Dedifferentiated amniotic fluid mesenchymal stem cell (primary cell): Measurements from ENCODE around the gene RPL22L1.
"Not testable (repeated sequence)": the region's sequence is repeated elsewhere in the genome, so short reads cannot be mapped to it uniquely, and the experiment has no call there.

Source experiments
- DNase-seq: peaks from one replicate; pipeline ENCODE4 v3.0.0-alpha.2; 2016; ENCODE audit errors: extremely low spot score

RPL22L1 gene

DNA sequence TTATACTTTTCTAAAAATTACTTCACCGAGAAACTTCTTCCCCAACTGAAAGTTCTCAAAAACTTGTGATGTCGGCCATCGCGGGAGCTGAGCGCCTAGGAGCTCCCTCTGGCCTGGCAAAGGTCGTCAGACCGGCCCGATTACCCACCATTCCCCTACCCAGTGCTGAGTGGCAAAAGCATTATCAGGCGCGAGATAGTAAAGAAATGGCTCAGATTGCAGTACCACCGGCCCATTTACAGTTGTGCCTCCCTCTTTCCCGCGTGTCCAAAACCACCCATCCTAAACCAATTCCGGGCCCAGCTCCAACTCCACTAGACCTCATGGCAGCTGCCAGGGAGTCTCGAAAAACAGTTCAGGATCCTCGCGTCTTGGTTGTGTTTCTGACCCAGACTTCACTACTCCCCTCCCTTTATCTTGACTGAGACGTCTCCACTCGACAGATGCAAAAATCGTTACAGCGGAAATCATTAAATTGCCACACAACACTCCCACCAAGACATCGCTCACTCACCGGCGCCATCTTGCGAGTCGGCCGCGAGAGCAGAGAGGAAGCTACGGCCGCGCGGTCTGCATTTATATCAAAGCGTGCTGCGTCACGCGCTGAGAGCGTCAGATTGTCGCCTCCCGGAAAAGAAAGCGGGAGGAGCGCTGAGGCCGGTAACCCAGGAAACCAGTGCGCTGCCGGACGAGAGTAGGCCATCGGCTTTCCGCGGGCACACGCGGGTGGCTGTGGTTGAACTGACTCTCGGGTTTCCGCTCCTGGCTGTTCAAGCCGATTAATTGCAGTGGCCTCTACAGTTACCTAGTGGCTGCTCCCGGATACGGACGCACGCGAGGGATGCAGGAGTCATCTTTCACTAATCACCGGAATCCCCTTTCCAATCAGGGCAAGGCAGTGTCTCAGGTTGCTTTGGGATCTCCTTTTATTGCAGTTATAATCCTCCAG is at the start of gene RPL22L1:
TSS of gene RPL22L1 (minus strand) at position 551 of the 949 bp plus-strand sequence. CDS start at position 523, 28 bp downstream.
- peak; percentile 93 for DNase-seq

DNA sequence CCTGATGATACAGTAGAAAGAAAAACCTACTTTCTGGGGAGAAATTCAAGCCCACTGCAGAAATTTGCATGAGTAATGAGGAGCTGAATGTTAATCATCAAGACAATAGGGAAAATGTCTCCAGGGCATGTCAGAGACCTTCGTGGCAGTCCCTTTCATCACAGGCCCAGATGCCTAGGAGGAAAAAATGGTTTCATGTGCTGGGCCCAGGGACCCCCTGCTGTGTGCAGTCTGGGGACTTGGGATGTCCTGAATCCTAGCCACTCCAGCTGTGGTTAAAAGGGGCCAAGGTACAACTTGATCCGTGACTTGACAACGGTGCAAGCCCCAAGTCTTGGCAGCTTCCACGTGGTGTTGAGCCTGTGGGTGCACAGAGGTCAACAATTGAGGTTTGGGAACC is 48.7 kb upstream of the RPL22L1 start:
- DNase-seq: no peak

DNA sequence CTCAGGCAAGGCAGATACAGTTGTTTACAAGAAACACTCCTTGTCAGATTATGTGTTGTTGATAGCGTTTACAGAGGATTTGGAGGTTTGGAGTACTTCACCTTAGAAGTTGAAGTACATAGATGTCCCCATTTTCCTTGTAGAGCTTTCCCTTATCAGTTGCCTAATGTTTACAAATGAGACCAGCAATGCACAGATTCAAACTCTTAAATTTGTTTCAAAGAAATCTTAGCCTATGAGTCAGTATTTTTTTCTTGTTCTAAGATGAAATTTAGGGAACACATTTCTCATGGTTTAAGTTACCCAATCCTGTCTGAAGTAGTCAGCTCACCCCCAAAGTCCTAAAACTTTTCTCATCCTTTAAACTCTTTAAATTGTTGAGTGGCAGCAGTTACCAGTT is 44.7 kb upstream of the RPL22L1 start:
- no peak for DNase-seq

DNA sequence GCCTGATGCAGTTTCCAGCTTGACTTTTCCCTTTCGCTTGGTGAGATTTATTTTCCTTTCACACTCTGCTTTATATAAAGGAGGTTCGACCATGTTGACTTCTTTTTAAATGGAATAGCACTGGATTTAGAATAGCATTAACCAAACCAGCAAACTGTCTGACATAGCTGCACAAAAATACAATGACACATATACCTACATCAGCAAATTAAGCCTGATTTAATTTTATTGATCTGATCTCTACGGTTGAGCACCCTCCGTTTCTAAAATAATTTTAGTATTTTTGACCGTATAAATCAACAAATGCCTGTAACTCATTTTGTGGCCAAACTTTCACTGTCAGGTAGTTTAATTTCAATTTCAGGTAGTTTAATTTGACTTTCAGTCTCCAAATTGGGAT is 44.2 kb upstream of the RPL22L1 start:
- no peak for DNase-seq

DNA sequence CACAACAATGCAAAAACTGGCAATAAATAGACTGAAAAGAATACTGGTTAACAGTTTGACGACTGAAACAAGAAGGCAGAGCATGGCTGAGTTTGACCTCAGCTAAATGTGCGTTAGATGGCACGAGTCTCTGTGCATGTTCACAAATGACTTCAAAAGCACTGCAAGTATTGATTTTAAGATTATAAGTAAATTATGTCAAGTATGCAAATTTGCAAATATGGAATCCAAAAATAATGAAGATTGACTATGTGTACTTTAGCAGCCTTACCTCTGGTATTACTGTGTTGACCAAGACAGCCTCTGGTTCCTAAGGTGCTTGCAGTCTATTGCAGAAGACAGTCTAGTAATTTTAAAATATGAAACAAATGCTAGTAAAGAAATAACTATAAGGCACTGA is 41.1 kb upstream of the RPL22L1 start:
- no peak for DNase-seq

DNA sequence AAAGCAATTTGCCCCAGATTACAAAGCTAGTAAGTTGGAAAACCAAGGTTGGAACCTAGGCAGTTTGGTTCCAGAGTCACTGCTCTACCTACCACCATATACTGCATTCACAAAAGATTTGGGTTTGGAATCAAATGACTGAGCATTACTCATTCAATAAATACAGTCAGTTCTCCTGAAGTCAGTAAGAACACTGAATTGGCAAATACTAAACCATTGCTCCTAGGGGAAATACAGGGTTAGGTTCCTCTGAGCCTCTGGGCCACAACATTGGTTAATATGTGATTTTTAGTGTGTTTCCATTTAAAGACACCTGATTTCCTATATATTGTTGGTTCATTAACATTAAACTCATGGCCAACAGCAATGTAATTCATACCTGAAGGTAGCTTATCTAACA is 40.5 kb upstream of the RPL22L1 start:
- no peak for DNase-seq

DNA sequence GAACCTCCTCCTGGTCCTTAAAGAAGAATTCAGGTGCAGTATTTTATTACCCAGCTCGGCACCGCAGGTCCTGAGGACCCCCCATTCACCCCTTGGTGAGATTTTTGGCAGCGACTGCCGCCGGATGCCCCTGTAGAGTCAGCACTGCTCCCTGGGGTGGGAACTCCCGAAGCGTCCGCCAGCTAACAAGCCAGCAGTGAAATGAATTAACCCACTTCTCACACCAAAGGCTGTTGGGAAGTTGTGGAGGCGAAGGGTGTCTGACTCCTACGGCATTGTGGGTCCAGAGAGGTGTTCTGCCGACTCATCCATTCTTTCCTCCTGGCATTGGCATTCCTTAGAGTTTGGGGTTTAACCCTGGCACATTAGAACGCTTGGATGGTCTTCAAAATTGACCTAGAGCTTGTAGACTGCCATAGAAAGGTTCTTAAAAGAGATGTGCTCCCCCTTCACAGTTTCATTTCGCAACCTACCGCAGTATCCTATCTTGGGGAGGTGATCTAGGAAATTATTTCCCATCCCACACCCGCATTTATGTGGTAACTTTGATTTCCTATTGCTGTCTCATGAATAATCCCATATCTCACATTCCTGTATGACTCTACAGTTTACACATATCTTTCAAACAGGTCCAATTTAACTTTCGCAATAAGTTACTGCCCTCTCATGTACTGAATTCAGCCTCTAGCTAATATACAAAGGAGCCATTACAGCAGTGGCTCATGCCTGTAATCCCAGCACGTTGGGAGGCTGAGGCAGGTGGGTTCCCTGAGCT is 39.3 kb upstream of the RPL22L1 start:
- DNase-seq: no peak

DNA sequence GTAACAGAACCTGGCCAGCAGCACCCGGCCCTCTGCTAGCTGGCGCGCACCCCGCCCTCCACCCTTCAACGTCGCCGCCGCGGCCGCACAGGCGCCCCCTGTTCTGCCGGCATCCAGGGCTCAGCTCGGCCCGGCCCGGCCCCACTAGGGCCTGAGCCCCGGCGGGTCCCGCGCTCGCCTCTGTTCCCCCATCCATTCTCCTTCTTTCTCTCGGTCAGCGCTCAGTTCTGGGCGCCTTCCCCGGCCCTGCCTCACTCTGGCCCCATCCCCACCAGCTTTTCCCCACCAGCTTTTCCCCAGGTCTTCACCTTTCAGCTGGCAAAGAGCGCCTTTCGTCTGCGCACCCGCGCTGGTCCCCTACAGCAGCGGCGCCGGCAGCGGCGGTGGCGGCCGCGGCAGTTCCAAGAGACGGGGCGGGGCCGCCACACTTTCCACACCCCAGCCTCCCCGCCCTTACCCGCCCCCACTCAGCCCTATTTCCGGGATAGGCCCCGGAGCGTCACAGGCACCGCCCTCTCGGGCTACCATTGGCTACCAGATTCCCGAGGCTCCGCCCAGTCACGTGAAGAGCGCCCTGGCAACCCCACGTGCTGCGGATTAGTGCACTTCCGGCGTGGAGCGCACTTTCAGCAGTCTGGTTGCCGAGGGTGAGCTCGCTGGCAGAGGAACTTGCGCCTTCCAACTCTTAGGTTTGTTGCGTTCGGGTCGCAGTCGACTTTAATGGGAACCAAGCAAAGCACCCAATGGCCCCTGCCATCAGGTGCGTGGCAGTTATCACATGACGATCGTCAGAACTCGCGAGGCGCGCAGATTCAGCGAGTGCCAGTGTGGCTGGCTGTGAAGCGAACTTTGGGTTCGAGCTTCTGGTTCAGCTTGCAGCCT is 38.5 kb upstream of the RPL22L1 start, which contains the start of gene EIF5A2:
TSS of gene EIF5A2 (minus strand) at position 403 of the 882 bp plus-strand sequence. CDS start 831 bp downstream, outside the sequence.
- DNase-seq: peak; percentile 90

DNA sequence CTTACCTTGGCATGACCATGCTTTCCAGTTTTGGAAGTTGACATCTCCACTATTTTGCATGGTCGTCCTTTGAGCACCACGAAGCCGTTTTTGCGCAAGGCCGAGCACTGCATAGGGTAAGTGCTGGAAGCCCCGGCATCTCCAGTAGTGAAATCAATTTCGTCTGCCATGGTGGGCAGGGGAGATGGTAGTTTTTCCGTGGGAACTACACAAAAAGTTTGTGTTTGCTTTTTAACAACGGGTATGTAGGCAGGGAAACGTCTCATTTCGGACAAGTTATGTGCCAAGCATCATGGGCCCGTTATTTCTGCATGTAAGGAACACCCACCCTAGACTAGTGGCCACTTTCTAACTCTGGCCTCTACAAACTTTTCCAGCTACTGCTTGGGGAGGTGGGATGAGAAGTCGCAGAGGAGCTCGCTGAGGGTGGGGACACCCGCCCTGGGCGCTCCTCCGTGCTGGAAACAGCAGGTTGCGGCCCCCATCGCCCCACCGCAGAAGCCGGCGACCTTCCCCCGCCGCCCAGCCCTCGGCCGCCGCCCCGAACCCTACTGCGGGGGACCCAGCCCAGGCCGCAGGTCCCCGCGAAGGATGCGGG is 37.7 kb upstream of the RPL22L1 start:
- DNase-seq: no peak

DNA sequence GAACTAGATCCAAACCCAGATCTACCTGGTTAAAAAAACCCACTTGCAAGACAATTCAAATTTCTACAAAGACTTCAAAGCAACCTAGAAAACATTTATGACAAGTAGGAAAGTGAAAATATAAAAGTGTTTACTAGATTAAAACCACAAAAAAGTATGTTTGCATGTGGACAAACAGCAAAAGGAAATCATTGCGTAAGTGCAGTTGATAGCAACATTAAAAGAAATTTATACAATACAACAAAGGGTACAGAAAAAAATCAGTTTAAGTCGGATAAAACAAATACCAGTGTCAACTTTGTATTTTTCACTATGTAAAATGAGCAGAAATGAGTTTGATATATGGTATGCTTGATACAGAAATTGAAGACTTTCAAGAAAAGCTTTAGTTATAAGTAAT is 35.9 kb upstream of the RPL22L1 start:
- no peak for DNase-seq

DNA sequence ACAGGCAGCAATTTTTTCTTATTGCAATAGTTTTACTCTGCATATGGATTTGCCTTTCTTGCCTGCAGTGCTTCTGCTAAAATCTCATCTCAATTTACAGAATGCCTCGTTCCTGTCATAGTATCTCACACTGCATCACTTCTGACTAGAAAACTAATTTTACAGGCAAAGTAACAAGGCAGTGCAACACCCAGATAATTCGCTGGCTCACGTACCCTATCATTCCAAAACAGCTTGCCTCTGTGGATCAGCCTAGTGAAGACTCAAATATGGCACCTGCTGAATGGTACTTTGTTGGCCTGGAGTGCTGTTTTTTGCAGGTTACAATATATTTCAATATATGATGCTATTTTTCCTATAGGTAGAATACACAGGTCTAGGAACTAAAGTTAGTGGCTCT is 33.1 kb upstream of the RPL22L1 start:
- no peak for DNase-seq

DNA sequence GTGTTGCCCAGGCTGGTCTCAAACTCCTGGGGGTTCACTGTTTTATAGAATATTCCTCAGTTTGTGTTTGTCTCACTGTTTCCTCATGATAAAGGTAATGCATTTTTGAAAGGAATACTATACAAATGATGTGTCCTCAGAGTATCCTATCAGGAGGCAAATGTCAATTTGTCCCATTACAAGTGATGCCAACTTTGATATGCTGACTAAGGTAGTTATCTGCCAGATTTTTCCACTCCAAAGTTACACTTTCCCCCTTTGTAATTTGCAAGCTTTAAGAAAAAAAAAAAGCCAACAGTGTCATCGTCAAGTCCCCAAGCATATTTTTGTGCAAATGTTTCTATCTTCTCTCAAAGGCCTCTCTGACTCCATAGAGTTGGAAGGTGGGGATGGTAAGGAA is 29.5 kb upstream of the RPL22L1 start:
- DNase-seq: no peak

DNA sequence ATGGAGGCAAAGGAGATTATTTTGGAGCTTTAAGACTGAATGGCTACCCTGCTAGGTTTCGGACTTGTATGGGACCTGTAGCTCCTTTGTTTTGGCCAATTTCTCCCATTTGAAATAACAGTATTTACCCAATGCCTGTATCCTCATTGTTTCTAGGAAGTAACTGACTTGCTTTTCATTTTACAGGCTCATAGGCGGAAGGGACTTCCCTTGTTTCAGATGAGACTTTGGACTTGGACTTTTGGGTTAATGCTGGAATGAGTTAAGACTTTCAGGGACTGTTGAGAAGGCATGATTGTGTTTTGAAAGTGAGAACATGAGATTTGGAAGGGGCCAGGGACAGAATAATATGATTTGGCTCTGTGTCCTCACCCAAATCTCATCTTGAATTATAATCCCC is 28.0 kb upstream of the RPL22L1 start:
- DNase-seq: no peak

DNA sequence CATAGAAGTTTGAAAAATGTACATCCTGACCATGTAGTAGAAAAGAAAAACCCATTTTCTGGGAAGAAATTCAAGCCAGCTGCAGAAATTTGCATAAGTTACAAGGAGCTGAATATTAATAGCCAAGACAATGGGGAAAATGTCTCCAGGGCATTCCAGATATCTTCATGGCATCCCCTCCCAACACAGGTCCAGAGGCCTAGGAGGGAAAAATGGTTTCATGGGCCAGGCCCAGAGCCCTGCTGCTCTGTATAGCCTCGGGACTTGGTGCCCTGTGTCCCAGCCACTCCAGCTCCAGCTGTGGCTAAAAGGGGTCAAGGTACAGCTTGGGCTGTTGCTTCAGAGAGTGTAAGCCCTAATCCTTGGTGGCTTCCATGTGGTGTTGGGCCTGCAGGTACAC is 27.2 kb upstream of the RPL22L1 start:
- DNase-seq: not testable (repeated sequence)

DNA sequence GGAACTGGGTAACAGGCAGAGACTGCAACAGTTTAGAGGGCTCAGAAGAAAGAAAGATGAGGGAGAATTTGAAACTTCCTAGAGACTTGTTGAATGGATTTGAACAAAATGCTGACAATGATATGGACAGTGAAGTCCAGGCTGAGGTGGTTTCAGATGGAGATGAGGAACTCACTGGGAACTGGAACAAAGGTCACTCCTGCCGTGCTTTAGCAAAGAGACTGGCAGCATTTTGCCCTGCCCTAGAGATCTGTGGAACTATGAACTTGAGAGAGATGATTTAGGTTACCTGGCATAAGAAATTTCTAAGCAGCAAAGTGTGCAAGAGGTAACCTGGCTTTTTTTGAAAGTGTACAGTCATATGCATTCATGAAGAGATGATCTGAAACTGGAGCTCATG is 26.8 kb upstream of the RPL22L1 start:
- no peak for DNase-seq

DNA sequence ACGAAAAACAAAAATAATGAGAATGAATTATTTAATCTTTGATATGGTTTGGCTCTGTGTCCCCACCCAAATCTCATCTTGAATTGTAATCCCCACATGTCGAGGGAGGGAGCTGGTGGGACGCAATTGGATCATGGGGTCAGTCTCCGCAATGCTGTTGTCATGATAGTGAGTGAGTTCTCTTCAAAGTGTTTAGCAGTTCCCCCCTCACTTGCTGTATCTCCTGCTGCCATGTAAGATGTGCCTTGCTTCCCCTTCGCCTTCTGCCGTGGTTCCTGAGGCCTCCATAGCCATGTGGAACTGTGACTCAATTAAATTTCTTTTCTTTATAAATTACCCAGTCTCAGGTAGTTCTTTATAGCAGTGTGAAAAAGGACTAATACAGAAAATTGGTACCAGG is 26.3 kb upstream of the RPL22L1 start:
- not testable (repeated sequence) for DNase-seq

DNA sequence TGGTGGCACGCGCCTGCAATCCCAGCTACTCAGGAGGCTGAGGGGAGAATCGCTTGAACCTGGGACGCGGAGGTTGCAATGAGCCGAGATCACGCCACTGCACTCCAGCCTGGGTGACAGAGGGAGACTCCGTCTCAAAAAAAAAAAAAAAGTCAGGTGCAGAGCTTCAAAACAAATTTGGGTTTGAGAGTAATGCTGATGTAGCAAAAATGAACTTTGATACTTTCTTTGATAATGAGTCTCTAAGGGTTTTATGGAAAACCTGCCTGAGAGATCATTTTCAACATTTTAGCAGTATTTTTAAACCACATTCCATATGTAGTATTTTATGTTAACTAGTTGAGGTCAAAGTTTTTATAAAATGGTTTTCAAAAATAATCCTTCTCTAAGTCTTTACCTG is 23.9 kb upstream of the RPL22L1 start:
- DNase-seq: no peak

DNA sequence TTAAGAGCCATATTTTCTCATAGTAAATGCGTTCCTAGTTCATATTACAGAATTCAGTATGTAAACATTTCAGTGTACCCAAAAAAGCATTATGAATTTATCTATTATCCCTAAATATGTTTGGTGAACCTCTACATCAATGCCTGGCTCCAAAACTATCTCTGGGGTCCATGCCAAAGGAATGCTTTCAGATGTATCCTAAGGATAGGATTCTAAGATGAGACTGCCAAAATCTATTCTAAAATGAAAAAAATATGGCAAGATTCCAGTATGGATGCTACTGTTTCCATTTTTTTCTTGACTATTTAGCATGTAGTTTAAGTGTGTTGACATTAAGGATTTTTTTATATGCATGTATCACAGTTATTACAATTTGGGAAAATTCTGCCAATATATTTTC is 19.6 kb upstream of the RPL22L1 start:
- DNase-seq: no peak

DNA sequence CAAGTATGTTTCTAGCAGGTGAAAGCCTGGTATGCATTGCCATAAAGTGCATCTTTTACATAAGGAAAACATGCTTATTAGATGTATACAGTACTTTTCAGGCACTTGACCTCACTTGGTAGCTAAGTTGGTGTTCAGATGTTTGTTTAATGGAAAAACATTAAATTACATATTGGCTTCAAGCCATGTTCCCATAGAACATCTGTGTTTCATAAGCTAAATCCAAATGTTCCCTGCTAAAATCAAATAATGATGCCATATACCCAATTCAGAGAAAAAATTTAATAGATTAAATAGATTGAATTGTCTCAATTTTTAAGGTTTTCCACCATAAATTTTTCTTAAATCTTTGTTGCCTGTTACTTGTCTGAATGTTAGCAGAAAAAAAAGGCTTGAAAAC is 19.1 kb upstream of the RPL22L1 start:
- no peak for DNase-seq

DNA sequence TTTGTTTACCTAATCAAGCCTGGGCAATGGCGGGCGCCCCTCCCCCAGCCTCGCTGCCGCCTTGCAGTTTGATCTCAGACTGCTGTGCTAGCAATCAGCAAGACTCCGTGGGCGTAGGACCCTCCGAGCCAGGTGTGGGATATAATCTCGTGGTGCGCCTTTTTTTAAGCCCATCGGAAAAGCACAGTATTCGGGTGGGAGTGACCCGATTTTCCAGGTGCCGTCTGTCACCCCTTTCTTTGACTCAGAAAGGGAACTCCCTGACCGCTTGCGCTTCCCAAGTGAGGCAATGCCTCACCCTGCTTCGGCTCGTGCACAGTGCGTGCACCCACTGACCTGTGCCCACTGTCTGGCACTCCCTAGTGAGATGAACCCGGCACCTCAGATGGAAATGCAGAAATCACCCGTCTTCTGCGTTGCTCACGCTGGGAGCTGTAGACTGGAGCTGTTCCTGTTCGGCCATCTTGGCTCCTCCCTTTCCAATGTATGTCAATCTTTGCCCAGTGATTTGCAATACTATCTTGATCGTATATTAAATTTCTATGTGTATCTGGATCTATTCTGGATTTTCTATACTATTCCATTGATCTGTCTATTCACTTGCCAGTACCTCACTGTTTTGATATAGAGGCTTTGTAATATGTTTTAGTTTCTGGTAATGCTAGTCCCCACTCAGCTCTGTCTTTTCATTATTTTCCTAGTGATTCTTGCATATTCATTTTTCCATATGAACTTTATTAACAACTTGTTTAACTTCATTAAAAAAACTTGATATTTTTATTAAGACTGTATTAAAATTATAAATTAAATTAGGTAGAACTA is 14.3 kb upstream of the RPL22L1 start:
- not testable (repeated sequence) for DNase-seq
